ENCODE measurements around the gene DENR. TPM values are rescaled to one million over a fixed set of nuclear protein-coding genes. Genes with fewer than 3 reads are reported as not detected.

DENR gene
- total and polyA plus RNA-seq, 2 of the 13 experiments (the other 11 are each of a cell fraction or from before 2014, with no cell fraction given), result 30.0 to 59.1 TPM

DNA sequence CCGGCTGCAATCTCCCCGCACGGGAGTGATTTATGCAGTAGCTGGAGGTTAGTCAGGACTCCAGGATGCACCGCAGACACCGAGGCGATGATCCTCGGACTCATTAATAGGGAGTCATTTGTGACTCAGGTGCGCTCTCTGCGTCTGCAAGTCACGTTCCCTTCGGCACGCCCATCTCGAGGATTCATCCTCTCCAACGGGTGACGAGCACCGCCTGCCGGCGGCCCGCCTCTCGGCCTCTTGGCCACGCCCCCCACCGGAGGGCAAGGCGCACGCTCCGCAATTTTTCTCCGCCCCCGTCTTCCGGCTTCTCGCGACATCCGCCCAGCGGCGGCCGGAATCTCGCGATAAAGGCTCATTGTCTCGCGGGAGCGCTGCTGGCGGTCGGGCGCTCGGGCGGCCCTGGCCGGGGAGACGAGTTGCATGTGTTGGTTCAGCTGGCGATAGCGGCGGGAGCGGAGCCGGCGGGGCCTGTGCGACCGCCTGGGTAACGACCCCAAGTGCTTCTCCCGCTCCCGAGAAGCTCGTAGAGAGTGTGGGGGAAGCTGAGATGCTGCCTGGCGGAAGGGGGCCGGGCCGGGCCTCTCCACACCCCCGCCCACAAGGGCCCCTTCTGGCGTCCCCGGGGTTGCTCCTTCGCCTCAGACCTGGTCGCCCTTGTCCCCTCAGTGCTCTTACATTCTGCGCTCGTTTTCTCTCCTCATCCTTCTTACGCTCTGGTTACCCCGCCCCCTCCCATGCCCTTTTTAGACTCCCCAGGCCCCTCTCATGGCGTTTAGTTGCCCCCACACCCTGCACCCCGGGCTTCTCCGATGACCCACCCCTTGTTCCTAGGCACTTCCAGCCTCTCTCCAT is at the start of gene DENR (continued):
- TF ChIP-seq, protein P1, sequence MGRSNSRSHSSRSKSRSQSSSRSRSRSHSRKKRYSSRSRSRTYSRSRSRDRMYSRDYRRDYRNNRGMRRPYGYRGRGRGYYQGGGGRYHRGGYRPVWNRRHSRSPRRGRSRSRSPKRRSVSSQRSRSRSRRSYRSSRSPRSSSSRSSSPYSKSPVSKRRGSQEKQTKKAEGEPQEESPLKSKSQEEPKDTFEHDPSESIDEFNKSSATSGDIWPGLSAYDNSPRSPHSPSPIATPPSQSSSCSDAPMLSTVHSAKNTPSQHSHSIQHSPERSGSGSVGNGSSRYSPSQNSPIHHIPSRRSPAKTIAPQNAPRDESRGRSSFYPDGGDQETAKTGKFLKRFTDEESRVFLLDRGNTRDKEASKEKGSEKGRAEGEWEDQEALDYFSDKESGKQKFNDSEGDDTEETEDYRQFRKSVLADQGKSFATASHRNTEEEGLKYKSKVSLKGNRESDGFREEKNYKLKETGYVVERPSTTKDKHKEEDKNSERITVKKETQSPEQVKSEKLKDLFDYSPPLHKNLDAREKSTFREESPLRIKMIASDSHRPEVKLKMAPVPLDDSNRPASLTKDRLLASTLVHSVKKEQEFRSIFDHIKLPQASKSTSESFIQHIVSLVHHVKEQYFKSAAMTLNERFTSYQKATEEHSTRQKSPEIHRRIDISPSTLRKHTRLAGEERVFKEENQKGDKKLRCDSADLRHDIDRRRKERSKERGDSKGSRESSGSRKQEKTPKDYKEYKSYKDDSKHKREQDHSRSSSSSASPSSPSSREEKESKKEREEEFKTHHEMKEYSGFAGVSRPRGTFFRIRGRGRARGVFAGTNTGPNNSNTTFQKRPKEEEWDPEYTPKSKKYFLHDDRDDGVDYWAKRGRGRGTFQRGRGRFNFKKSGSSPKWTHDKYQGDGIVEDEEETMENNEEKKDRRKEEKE (IDR thresholded peaks at IDR 0.05), result no peak
- TF ChIP-seq NFE2L1 (CRISPR knock-in tag; IDR thresholded peaks at IDR 0.05; ENCODE audit: borderline replicate concordance), result peak; percentile 52; the same call in 1 of the 2 replicates
- 0 out of 2 replicates have a peak, but pooled peaks have one; percentile 43 for TF ChIP-seq ZNF256 (CRISPR knock-in tag; conservative IDR thresholded peaks at IDR 0.05)
- TF ChIP-seq, protein P2, sequence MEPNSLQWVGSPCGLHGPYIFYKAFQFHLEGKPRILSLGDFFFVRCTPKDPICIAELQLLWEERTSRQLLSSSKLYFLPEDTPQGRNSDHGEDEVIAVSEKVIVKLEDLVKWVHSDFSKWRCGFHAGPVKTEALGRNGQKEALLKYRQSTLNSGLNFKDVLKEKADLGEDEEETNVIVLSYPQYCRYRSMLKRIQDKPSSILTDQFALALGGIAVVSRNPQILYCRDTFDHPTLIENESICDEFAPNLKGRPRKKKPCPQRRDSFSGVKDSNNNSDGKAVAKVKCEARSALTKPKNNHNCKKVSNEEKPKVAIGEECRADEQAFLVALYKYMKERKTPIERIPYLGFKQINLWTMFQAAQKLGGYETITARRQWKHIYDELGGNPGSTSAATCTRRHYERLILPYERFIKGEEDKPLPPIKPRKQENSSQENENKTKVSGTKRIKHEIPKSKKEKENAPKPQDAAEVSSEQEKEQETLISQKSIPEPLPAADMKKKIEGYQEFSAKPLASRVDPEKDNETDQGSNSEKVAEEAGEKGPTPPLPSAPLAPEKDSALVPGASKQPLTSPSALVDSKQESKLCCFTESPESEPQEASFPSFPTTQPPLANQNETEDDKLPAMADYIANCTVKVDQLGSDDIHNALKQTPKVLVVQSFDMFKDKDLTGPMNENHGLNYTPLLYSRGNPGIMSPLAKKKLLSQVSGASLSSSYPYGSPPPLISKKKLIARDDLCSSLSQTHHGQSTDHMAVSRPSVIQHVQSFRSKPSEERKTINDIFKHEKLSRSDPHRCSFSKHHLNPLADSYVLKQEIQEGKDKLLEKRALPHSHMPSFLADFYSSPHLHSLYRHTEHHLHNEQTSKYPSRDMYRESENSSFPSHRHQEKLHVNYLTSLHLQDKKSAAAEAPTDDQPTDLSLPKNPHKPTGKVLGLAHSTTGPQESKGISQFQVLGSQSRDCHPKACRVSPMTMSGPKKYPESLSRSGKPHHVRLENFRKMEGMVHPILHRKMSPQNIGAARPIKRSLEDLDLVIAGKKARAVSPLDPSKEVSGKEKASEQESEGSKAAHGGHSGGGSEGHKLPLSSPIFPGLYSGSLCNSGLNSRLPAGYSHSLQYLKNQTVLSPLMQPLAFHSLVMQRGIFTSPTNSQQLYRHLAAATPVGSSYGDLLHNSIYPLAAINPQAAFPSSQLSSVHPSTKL (CRISPR knock-in tag; IDR thresholded peaks at IDR 0.05), result peak; percentile 87
- no peak for TF ChIP-seq MTA3 (CRISPR knock-in tag; IDR thresholded peaks at IDR 0.05)
- TF ChIP-seq ZNF354B (CRISPR knock-in tag; IDR thresholded peaks at IDR 0.05), result no peak
- TF ChIP-seq, protein P3, sequence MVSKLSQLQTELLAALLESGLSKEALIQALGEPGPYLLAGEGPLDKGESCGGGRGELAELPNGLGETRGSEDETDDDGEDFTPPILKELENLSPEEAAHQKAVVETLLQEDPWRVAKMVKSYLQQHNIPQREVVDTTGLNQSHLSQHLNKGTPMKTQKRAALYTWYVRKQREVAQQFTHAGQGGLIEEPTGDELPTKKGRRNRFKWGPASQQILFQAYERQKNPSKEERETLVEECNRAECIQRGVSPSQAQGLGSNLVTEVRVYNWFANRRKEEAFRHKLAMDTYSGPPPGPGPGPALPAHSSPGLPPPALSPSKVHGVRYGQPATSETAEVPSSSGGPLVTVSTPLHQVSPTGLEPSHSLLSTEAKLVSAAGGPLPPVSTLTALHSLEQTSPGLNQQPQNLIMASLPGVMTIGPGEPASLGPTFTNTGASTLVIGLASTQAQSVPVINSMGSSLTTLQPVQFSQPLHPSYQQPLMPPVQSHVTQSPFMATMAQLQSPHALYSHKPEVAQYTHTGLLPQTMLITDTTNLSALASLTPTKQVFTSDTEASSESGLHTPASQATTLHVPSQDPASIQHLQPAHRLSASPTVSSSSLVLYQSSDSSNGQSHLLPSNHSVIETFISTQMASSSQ (IDR thresholded peaks at IDR 0.05; ENCODE audit: low read depth), result no peak
- TF ChIP-seq, protein P3 (CRISPR knock-in tag; IDR thresholded peaks at IDR 0.05; ENCODE audit: borderline replicate concordance), result peak; percentile 16; the same call in 1 of the 2 replicates
- TF ChIP-seq, protein P4, sequence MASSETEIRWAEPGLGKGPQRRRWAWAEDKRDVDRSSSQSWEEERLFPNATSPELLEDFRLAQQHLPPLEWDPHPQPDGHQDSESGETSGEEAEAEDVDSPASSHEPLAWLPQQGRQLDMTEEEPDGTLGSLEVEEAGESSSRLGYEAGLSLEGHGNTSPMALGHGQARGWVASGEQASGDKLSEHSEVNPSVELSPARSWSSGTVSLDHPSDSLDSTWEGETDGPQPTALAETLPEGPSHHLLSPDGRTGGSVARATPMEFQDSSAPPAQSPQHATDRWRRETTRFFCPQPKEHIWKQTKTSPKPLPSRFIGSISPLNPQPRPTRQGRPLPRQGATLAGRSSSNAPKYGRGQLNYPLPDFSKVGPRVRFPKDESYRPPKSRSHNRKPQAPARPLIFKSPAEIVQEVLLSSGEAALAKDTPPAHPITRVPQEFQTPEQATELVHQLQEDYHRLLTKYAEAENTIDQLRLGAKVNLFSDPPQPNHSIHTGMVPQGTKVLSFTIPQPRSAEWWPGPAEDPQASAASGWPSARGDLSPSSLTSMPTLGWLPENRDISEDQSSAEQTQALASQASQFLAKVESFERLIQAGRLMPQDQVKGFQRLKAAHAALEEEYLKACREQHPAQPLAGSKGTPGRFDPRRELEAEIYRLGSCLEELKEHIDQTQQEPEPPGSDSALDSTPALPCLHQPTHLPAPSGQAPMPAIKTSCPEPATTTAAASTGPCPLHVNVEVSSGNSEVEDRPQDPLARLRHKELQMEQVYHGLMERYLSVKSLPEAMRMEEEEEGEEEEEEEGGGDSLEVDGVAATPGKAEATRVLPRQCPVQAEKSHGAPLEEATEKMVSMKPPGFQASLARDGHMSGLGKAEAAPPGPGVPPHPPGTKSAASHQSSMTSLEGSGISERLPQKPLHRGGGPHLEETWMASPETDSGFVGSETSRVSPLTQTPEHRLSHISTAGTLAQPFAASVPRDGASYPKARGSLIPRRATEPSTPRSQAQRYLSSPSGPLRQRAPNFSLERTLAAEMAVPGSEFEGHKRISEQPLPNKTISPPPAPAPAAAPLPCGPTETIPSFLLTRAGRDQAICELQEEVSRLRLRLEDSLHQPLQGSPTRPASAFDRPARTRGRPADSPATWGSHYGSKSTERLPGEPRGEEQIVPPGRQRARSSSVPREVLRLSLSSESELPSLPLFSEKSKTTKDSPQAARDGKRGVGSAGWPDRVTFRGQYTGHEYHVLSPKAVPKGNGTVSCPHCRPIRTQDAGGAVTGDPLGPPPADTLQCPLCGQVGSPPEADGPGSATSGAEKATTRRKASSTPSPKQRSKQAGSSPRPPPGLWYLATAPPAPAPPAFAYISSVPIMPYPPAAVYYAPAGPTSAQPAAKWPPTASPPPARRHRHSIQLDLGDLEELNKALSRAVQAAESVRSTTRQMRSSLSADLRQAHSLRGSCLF (CRISPR knock-in tag; IDR thresholded peaks at IDR 0.05; ENCODE audit: borderline replicate concordance), result peak; percentile 63; the same call in 1 of the 2 replicates
- TF ChIP-seq ZNF564 (CRISPR knock-in tag; IDR thresholded peaks at IDR 0.05), result 0 out of 2 replicates have a peak, but pooled peaks have one; percentile 47
- TF ChIP-seq NKX3-1 (CRISPR knock-in tag; IDR thresholded peaks at IDR 0.05), result 0 out of 2 replicates have a peak, but pooled peaks have one; percentile 42
